ENCODE measurements around the gene LATS2.

DNA sequence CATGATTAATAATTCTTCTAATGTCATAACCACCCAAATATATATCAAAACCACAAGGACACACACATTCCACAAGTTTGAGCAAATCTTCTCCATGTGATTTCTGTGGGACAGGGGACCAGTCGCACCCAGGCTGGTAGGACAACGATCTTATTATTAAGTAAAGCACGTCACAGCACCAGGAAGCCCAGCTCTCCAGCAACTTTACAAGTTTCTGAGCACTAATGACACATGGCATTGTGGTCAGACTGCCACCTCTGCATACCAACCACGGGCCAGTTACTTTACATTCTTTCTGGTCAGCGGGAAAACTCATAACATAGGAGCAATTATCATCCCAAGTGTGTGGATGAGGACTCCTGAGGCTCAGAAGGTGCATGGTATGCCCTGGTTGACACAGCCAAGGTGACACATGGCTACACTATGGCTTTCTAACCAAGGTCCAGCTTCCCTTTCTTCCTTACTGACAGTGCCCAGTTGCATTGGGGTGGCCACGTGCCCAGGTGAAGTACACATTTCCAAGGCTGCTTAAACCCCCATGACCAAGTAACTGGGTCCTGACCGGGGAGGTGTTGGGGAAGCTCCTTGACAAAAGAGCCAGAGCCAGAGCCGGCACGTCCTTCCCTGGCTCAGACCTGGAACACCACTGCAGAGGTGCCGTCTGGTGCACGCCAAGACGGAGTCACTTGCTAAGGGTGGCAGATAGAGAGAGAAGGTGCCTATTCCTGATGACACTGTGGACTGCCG lies 27.4 kb downstream of the LATS2 start:
- no peak for TF ChIP-seq YY1 (IDR thresholded peaks at IDR 0.05; ENCODE audit: insufficient read depth, insufficient read length)
- no peak for TF ChIP-seq SUZ12 (IDR thresholded peaks at IDR 0.05; ENCODE audit: extremely low read depth, insufficient read depth, insufficient read length)
- TF ChIP-seq ZNF274 (IDR thresholded peaks at IDR 0.05; ENCODE audit: low read depth, low read length): no peak
